T-helper 9 cell (primary cell): ENCODE results near the gene SLC39A5.
A peak's percentile ranks its signal among the peaks of the same experiment; 100 is the strongest.
"Not testable (repeated sequence)": the region's sequence is repeated elsewhere in the genome, so short reads cannot be mapped to it uniquely, and the experiment has no call there.

Source experiments
- DNase-seq: peaks from one replicate; pipeline ENCODE4 v3.0.0-alpha.2; 2020
- total RNA-seq, 2 donors: gene quantifications; one replicate each; lab custom pipeline; 2026; lab: John Stamatoyannopoulos, UW

The SLC39A5 gene, protein sequence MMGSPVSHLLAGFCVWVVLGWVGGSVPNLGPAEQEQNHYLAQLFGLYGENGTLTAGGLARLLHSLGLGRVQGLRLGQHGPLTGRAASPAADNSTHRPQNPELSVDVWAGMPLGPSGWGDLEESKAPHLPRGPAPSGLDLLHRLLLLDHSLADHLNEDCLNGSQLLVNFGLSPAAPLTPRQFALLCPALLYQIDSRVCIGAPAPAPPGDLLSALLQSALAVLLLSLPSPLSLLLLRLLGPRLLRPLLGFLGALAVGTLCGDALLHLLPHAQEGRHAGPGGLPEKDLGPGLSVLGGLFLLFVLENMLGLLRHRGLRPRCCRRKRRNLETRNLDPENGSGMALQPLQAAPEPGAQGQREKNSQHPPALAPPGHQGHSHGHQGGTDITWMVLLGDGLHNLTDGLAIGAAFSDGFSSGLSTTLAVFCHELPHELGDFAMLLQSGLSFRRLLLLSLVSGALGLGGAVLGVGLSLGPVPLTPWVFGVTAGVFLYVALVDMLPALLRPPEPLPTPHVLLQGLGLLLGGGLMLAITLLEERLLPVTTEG
- 0.24 to 0.56 reads per million in 2 donors for total RNA-seq

GRCh38 chr12:56229916-56230431 is at the start of gene SLC39A5:
Gene SLC39A5 (plus strand): TSS chr12:56230051. CDS start chr12:56231275, 1,224 bp downstream.
- DNase-seq, result no peak

DNA sequence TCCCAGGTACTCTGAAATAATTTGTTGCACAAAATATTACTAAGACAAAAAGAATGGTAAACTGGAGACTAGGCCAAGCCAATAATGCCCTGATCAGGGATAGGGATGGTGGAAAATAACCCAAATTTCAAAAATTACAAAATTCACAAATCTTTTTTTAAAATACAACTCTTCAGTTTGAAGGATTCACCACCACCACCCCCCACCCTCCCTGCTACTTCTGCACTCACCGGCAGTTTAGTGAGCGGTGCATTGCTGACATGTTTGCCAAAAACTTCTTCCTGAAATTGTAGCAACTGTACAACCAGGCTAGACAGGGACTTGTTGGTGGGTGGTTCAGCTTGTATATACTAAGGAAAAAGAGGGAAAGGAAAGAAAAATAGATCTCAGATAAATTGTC is 42.9 kb upstream of the SLC39A5 start:
- no peak for DNase-seq

DNA sequence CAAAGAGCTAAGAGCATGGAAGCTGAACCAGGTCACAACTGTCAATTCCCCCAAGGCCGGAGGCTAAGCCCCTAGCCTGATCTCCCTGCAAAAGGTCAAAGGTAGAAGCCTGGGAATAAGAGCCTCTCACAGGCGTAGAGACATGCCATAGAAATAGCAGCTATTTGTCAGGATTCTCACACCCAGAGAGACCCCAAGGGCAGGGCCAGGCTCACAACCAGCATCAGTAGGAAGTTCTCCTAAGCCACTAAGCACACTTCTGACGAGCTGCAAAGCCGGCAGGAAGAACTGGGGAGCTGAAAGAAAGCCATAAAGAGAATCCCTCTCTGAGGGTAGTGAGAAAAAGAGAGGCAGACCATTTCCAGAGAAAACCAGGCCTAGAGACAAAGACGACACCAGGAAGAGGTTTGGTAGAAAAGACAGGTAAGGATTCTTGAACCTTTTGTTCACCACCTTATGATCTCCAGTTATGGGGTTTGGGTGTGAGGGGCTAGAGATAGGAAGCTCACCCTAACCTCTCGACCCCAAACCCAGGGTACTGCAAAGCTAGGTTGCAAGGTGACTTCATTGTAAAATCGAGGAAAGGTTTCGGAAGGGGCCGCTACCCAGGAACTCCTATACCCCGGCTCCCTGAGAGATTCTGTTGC is 41.6 kb upstream of the SLC39A5 start:
- no peak for DNase-seq

DNA sequence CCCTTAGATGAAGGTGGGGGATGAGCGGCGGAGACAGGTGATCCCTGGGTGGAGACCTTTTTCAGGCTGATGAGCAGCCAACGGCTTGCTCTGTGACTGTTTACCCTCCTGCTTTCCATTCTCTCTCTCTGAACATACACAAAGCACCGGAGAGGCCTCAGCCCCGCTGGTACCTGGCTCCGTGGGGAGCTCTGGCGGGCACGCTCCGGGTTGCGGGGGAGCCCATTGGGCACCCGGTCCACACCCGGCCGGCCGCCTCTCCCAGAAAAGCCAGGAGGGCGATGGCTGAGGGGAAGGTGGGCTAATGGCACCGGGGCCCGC is 41.1 kb upstream of the SLC39A5 start:
- DNase-seq, result no peak

DNA sequence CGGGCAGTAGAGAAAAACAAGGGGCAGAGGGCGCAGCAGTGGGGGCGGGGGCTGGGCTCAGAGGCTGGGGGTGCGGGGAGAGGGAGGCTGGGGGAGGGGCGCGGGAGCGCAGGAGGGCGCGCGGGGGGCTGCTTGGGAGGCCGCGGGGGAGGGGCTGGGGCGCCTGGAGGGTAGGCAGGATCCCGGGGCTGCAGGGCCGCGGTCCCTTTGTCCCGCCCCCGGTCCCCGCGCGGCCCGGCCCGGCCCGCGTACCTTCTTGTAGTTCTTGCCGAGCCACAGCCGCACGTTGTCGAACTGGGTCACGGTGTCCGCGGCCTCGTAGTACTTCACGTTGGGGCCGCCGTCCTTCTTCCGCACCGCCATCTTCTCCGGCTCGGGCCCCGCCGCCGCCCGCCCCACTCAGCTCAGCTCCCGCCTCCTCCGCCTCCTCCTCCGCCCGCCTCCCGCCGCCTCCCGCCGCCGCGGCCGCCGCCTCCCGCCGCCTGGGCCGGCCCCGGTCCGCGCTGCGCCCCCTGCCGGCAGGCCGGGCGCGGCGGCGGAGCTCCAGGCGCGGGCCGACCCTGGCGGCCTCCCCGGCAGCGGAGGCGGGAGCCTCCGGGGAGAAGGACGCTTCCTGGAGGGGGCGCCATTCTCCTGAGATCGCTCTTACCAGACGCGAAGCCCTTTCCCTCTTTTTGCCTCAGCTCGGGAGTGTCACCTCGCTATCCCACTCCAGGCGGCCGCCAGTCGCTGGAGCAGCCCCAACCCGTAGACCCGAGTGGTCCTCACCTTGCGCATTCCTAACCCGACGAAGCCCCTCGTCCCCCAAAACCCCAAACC is 40.5 kb upstream of the SLC39A5 start, which contains the start of gene SMARCC2:
SMARCC2 (minus strand) TSS at position 385 of the 819 bp plus-strand sequence; CDS start at position 363, 22 bp downstream.
- peak; percentile 87 for DNase-seq

DNA sequence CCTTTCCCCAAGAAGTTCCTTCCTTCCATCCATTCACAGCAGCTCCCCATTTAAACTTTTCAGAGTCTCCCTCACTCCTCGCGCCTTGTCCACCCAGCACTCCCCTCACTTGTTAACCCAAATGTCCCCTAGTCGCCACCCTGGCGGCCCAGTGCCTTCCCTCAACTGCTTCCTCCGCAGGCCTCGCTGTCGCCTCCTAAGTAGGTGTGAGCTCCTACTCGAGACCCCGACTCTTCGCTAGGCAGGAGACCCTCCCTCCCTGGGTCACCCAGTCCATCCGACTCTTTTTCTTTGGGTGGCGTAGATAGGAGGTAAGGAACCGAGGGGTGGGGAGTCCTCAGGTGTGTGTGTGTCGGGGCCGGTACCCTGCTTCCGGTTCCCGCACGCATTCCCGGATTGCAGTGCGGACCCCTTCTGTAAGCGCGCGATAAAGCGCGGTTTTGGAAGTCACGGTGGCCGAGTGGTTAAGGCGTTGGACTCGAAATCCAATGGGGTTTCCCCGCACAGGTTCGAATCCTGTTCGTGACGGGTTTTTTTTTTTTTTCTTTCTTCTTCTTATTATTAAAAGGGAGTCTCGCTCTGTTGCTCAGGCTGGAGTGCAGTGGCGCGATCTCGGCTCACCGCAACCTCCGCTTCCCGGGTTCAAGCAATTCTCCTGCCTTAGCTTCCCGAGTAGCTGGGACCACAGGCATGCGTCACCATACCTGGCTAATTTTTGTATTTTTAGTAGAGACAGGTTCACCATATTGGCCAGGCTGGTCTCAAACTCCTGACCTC is 39.7 kb upstream of the SLC39A5 start:
- DNase-seq, result peak; percentile 58

GRCh38 chr12:56190695-56191155 is 39.1 kb upstream of the SLC39A5 start:
- DNase-seq, result no peak

DNA sequence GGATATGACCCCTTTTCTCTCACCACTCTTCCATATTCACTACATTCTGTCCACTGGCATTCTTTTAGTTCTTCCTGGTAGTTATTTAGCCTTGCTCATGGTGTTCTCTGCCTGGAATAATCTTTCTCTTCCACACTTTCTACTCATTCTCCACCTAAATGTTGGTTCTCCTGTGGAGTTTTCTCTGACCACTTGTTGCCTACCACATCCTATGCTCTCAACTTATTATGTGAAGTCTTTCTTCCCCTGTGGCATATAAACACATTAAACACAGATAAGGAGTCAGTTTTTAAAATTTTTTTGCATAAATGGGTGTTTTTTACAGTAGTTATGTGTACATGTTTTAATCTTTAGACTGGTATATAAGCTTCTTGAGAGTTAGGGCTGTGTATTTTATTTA is 37.3 kb upstream of the SLC39A5 start:
- DNase-seq, result no peak

DNA sequence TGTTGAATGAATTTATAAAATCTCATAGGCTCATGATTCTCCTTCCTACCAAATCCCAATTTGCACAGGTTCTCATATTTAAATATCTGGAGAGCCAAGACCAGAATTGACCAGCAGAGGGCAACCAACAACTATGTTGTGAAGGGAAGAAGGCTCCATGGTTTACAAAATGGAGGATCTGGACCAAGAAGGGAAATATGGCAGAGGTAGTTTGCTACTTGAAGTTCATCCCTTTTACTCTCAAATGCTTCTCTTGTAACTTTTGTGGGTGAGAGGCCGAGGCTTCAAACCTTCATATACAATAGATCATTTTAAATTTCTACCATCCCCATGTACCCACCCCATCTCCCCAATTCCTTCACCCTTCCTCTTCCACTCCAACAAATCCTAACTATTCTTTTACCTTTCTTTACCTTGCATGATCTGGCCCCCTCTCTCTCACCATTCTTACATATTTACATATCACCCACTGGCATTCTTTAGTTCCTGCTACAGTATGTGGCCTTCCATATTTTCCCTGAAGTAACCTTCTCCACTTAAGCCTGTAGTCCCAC is 36.7 kb upstream of the SLC39A5 start:
- peak; percentile 64 for DNase-seq

DNA sequence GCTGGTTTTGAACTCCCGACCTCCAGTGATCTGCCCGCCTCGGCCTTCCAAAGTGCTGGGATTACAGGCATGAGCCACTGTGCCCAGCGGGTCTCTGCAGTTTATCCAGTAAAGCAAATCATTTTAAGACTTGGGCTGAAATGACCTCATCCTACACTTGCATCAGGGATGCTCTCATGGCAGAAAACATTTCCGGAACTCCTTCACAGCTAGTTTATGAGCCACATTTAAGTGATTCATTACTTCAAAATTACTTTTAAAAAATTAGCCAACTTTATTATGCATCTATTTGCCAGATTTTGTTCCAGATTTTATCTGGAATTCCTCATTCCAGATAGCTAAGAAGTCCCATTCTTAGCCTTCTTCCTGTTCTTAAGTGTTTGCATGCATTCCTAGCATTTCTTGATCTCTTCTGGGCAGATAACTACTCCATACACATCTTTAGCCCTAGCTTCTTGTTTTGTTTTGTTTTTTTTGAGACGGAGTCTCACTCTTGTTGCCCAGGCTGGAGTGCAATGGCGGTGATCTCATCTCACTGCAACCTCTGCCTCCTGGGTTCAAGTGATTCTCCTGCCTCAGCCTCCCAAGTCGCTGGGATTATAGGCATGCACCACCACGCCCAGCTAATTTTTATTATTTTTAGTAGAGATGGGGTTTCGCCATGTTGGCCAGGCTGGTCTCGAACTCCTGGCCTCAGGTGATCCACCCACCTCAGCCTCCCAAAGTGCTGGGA is 32.9 kb upstream of the SLC39A5 start:
- DNase-seq, result not testable (repeated sequence)

DNA sequence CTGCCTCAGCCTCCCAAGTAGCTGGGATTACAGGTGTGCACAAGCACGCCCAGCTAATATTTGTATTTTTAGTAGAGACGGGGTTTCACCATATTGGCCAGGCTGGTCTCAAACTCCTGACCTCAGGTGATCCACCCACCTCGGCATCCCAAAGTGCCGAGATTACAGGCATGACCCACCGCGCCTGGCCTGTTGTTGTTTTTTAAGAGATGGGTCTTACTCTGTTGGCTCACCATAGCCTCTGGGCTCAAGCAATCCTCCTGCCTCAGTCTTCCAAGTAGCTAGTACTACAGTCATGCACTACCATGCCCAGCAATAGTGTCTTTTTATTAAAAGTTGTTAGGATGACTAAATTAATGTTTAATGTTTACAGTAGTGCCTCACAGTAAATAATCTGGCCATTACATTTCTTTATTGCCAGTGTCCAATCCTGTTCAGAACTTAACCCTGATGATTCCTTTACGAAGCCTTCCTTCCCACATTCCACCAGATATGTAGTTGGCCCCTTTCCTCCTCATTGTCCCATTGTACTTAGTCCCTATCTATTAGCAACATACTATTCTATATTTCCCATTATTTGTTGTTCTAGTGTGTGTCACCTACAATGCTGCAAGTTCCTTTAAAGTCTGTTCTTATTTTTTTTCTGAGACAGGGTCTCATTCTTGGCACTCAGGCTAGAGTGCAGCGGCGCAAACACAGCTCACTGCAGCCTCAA is 31.8 kb upstream of the SLC39A5 start:
- DNase-seq, result no peak

- no peak for DNase-seq
Measured at GRCh38 chr12:56198836-56199235, 31.0 kb upstream of the SLC39A5 start.

DNA sequence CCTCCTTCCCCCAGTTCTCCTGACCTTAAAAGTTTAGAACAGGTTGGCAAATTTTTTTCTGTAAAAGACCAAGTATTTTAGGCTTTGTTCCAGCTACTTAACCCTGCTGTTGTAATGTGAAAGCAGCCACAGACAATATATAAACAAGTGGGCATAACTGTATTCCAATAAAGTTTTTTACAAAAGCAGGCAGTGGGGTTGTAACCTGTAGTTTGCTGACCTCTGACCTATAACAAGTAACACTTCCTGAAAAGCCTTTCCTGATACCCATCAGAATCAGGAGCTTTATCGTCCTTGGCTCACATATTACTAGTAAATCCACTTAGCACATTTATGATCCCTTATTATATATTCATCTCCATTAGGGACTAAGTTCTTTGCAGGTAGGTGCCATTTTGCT is 27.5 kb upstream of the SLC39A5 start:
- no peak for DNase-seq

- no peak for DNase-seq
Measured at GRCh38 chr12:56202838-56203237, 27.0 kb upstream of the SLC39A5 start.

GRCh38 chr12:56204275-56204674 is 25.6 kb upstream of the SLC39A5 start:
- no peak for DNase-seq

DNA sequence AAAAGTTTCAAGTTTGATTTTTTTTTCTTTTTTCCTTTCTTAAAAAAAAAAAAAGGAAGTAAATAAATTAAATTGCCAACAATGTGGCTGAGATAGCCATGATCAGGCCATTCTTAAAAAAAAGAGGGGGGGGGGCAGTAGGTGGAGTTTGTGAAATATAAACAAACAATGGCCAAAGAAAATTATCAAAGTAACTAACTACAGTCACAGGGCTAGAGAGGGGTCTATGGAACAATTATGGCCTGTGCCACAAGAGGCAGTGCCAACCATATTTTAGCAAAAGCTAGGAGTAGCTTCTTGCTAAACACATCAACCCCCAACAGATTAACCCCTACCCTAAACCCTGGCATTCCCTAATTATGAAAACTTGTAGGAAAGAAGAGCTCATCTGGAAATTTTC is 24.4 kb upstream of the SLC39A5 start:
- DNase-seq, result no peak

- peak; percentile 16 for DNase-seq
Measured at GRCh38 chr12:56206452-56207166, 23.2 kb upstream of the SLC39A5 start.

GRCh38 chr12:56208006-56208405 is 21.8 kb upstream of the SLC39A5 start:
- DNase-seq, result no peak

GRCh38 chr12:56212361-56212760 is 17.5 kb upstream of the SLC39A5 start:
- no peak for DNase-seq
